Measurements from ENCODE around the gene EML3. TPM values are rescaled to one million over a fixed set of nuclear protein-coding genes. Genes with fewer than 3 reads are reported as not detected.

Gene EML3
- total and polyA plus RNA-seq, 9 donors, result 29.9 to 138 (median 94.4) TPM

DNA sequence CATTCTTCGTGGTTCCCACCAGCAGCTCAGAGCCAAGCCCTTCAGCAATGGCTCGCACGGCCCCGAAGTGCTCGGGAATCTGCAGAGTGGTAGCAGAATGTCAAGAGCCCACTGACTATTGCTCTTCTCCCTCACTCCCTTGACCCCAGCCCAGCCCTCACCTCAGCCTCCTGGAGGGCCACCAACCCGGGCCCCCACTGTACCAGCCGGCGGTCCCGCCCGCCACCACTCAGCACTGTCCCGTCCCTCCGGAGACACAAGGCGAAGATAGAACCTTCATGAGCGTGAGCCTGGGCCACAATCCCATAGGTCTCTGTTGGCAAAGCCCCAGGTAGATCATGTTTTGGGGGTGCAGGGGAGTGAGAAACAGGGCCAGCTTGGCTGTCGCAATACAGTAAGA is 6.7 kb downstream of the EML3 start:
- Histone ChIP-seq H3K27ac (no peak overlapping the region), H3K36me3 (no peaks in the 10 kb centered on the region), H3K4me3 (no peak overlapping the region), H3K4me1 (ENCODE audit: insufficient read depth) (peaks cover 6% of the 10 kb centered on the region), H3K27me3 (no peaks in the 10 kb centered on the region), H3K9me3 (no peaks in the 10 kb centered on the region)
- 85 to 91% (median 91%) methylated on average over 15 of the region's 15 CpGs for WGBS, 3 donors
- intact Hi-C loops (cut with DNase I), result no loop called here
- TF ChIP-seq EP300 (IDR thresholded peaks at IDR 0.05), result no peak
- no peak for TF ChIP-seq POLR2A (IDR thresholded peaks at IDR 0.05)
- DNase-seq, result no peak

DNA sequence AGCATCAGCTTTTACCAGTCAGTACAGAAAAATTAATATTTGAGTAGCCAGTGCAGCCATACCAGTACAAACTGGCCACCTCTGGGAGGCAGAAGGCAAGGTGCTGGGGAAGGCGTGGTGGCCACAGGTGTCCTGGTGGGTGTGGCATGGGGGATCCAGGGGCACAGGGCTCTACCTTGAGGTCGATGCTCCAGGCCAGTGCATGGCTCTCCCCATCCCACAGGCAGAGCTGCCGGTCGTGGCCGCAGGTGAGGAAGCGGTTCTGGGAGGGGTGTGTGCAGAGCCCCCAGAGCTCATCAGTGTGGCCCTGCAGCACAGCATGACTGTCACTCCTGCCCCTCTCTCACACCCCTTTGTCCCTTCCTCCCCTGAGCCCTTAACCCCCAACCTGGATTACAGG is 7.1 kb downstream of the EML3 start:
- H3K4me3 ChIP-seq, result no peak overlapping the region
- DNase-seq, result no peak
- no peaks in the 10 kb centered on the region for H3K27me3 ChIP-seq
- intact Hi-C loops (cut with DNase I), result no loop called here
- H3K36me3 ChIP-seq, result no peaks in the 10 kb centered on the region
- no peaks in the 10 kb centered on the region for H3K9me3 ChIP-seq
- peaks cover 4% of the 10 kb centered on the region for H3K4me1 ChIP-seq (ENCODE audit: insufficient read depth)
- 82 to 87% (median 85%) methylated on average over 6 of the region's 6 CpGs for WGBS, 3 donors
- no peak overlapping the region for H3K27ac ChIP-seq
- TF ChIP-seq EP300 (IDR thresholded peaks at IDR 0.05) (no peak), POLR2A (IDR thresholded peaks at IDR 0.05) (no peak)
- TF ChIP-seq, protein P1, sequence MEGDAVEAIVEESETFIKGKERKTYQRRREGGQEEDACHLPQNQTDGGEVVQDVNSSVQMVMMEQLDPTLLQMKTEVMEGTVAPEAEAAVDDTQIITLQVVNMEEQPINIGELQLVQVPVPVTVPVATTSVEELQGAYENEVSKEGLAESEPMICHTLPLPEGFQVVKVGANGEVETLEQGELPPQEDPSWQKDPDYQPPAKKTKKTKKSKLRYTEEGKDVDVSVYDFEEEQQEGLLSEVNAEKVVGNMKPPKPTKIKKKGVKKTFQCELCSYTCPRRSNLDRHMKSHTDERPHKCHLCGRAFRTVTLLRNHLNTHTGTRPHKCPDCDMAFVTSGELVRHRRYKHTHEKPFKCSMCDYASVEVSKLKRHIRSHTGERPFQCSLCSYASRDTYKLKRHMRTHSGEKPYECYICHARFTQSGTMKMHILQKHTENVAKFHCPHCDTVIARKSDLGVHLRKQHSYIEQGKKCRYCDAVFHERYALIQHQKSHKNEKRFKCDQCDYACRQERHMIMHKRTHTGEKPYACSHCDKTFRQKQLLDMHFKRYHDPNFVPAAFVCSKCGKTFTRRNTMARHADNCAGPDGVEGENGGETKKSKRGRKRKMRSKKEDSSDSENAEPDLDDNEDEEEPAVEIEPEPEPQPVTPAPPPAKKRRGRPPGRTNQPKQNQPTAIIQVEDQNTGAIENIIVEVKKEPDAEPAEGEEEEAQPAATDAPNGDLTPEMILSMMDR (IDR thresholded peaks at IDR 0.05), result no peak

DNA sequence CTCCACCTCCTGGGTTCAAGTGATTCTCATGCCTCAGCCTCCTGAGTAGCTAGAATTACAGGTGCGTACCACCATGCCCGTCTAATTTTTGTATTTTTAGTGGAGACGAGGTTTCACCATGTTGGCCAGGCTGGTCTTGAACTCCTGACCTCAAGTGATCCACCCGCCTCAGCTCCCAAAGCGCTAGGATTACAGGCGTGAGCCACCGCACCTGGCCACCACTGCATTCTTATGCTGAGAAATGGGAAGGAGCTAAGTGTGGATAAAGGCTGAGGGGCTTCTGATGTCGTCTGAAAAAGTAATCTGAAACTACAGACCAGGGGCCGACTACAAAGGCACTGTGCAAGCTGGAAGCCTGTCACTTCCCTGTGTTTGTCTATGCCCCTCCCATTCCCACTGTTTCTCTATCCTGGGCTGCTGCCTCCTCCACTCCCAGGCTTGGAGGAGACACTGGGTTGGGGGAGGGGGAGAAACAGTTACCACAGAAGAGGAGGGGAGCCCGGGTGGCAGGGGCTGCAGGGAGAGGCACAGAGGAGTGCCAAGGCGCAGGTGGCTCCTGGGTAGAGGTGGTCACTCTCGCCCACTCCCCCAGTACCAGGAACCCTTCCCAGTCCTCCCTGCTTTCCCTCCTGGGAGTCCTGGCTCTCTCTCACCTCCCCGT is 8.0 kb downstream of the EML3 start:
- H3K27me3 ChIP-seq, result no peaks in the 10 kb centered on the region
- no peaks in the 10 kb centered on the region for H3K9me3 ChIP-seq
- H3K4me3 ChIP-seq, result no peak overlapping the region
- intact Hi-C loops (cut with DNase I), result no loop called here
- peaks cover 7% of the 10 kb centered on the region for H3K4me1 ChIP-seq (ENCODE audit: insufficient read depth)
- peak in 1 of 5 donors; percentile 21 for DNase-seq
- no peaks in the 10 kb centered on the region for H3K36me3 ChIP-seq
- TF ChIP-seq POLR2A (IDR thresholded peaks at IDR 0.05), result no peak
- TF ChIP-seq EP300 (IDR thresholded peaks at IDR 0.05), result no peak
- TF ChIP-seq, protein P1 (IDR thresholded peaks at IDR 0.05), result no peak
- 61 to 73% (median 72%) methylated on average over 13 of the region's 13 CpGs for WGBS, 3 donors
- no peak overlapping the region for H3K27ac ChIP-seq

DNA sequence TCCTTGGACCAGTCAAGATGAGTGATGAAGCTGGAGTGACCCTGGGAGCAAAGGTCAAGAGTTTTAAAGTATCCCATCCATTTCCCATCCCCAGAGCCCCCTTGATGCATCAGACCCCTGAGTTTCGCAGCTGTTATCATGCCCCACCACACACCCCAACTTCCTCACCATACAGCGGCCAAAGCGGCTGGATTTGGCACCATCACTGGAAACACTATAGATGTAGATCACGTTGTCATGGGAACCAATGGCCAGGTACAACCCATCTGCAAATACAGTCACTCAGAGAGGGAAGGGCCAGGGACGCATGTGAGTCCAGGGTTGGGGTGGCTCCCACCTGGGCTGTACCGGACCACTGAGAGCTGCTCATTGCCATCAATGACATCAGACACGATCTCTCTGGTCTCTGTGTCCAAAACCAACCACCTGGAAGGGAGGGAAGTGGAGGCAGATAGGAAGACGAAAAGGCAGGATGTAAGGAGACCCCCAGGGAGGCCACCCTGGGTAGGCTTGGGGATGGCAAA is 8.7 kb downstream of the EML3 start:
- no peaks in the 10 kb centered on the region for H3K36me3 ChIP-seq
- H3K9me3 ChIP-seq, result no peaks in the 10 kb centered on the region
- no peak for TF ChIP-seq EP300 (IDR thresholded peaks at IDR 0.05)
- TF ChIP-seq POLR2A (IDR thresholded peaks at IDR 0.05), result no peak
- TF ChIP-seq, protein P1 (IDR thresholded peaks at IDR 0.05), result no peak
- no peaks in the 10 kb centered on the region for H3K27me3 ChIP-seq
- peak overlapping the region in 1 of 2 donors; percentile 95 for H3K27ac ChIP-seq
- no peak overlapping the region for H3K4me3 ChIP-seq
- peaks cover 9% of the 10 kb centered on the region for H3K4me1 ChIP-seq (ENCODE audit: insufficient read depth)
- no peak for DNase-seq
- WGBS, 3 donors, result 91 to 93% (median 92%) methylated on average over 8 of the region's 8 CpGs
- intact Hi-C loops (cut with DNase I), result no loop called here

DNA sequence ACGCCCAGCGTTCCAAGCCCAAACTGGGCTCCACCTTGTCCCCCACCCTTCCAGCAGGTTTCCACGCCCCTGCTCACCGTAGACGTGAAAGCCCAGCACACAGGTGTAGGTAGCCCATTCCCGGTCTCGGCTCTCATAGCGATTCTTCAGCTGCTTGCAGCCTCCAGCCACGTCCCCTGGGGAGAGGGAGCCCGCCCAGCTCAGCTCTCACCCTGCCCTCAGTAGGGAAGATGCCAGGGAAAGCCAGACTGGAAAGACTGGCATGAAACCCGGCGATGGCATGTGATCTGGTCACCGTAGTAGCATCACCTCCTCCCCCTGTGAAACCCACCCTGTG is 9.5 kb downstream of the EML3 start:
- intact Hi-C loops (cut with DNase I), result no loop called here
- H3K27me3 ChIP-seq, result no peaks in the 10 kb centered on the region
- no peak for TF ChIP-seq POLR2A (IDR thresholded peaks at IDR 0.05)
- TF ChIP-seq, protein P1 (IDR thresholded peaks at IDR 0.05), result no peak
- TF ChIP-seq EP300 (IDR thresholded peaks at IDR 0.05), result no peak
- 9 to 22% (median 15%) methylated on average over 13 of the region's 13 CpGs for WGBS, 3 donors
- H3K4me1 ChIP-seq (ENCODE audit: insufficient read depth), result peaks cover 9% of the 10 kb centered on the region
- no peaks in the 10 kb centered on the region for H3K36me3 ChIP-seq
- peak overlapping the region; percentile 42 to 95 for H3K27ac ChIP-seq
- no peaks in the 10 kb centered on the region for H3K9me3 ChIP-seq
- H3K4me3 ChIP-seq, result peak overlapping the region; percentile 81
- peak; percentile 45 to 62 (median 56) for DNase-seq

Data from ovary (tissue), 9 donors.